Vagina (tissue), 2 donors: ENCODE data around the gene RYR3. TPM values are rescaled to one million over a fixed set of nuclear protein-coding genes. Genes with fewer than 3 reads are reported as not detected.
A peak's percentile ranks its signal among the peaks of the same experiment; 100 is the strongest.

Experiments
- DNase-seq, 2 donors: peaks; one replicate each; pipeline ENCODE4 v3.0.0-alpha.2; 2017; ENCODE audit errors: extremely low spot score in 2 of 2
- H3K27ac ChIP-seq: fragments of 200-600 bp; sonication (generic); one replicate; pipeline ENCODE4 v1.5.1; 2019
- H3K27me3 ChIP-seq: fragments of 200-600 bp; sonication (generic); one replicate; pipeline ENCODE4 v1.5.1; 2019
- H3K36me3 ChIP-seq, 2 donors: fragments of 200-600 bp; sonication (generic); one replicate each; pipeline ENCODE4 v1.5.1; 2017 to 2019
- H3K4me1 ChIP-seq: fragments of 200-600 bp; sonication (generic); one replicate; pipeline ENCODE4 v1.5.1; 2019
- H3K4me3 ChIP-seq, 2 donors: fragments of 200-600 bp; sonication (generic); 1 replicate in 1 of 2; 2 replicates in 1 of 2; pipeline ENCODE4 v1.5.1; 2016 to 2019
- H3K9me3 ChIP-seq: fragments of 200-600 bp; sonication (generic); one replicate; pipeline ENCODE4 v1.5.1; 2019
- CTCF ChIP-seq, 3 experiments: fragments of 450-650 bp in 2 of 3; fragments of 200-600 bp in 1 of 3; sonication (generic) in 1 of 3; IDR thresholded peaks; one replicate each; pipeline ENCODE4 v1.5.1; 2017 to 2019; ENCODE audit warnings: antibody characterized with exemption in 3 of 3, mild to moderate bottlenecking in 2 of 3, moderate library complexity in 2 of 3
- POLR2A ChIP-seq, 2 donors: fragments of 450-650 bp; IDR thresholded peaks; one replicate each; pipeline ENCODE4 v1.6.1; 2017; ENCODE audit warnings: antibody characterized with exemption in 2 of 2, mild to moderate bottlenecking in 2 of 2, moderate library complexity in 2 of 2
- POLR2AphosphoS5 ChIP-seq, 2 donors: sonication (generic); formaldehyde crosslinking; IDR thresholded peaks; one replicate each; pipeline ENCODE4 v1.9.0; 2017; ENCODE audit warnings: antibody characterized with exemption in 2 of 2, mild to moderate bottlenecking in 2 of 2, low read depth in 1 of 2; ENCODE audit not compliant: insufficient read depth in 1 of 2
- intact Hi-C: fragments of 100-400 bp; cut with DNase I; formaldehyde crosslinking; loops from one replicate; pipeline ENCODE4 v1.15.1; 2023
- total RNA-seq: library from RNA; depleted of rRNA; stranded (reverse); fragments of >200 nt; gene quantifications from one replicate; pipeline ENCODE4 v1.2.3, GENCODE V29; 2016

RYR3 gene
- total RNA-seq, 1 donor from 2014 or later, result 16.5 TPM

- Histone ChIP-seq H3K27ac (no peak overlapping the region), H3K27me3 (no peaks in the 10 kb centered on the region), H3K4me3 (no peak overlapping the region), H3K36me3 (no peaks in the 10 kb centered on the region), H3K9me3 (no peaks in the 10 kb centered on the region), H3K4me1 (no peaks in the 10 kb centered on the region)
- intact Hi-C loops, result no loop called here
- no peak for DNase-seq
- no peak for TF ChIP-seq CTCF (IDR thresholded peaks at IDR 0.05)
- no peak for TF ChIP-seq POLR2AphosphoS5 (IDR thresholded peaks at IDR 0.05; ENCODE audit: insufficient read depth in 1 of 2, low read depth in 1 of 2)
- TF ChIP-seq POLR2A (IDR thresholded peaks at IDR 0.05), result no peak
These were observed 150.9 kb downstream of the RYR3 start for GRCh38 chr15:33461671-33462070.

GRCh38 chr15:33467146-33467815 is 156.5 kb downstream of the RYR3 start:
- intact Hi-C loops, result no loop called here
- DNase-seq, result peak in 1 of 2 donors; percentile 27
- Histone ChIP-seq H3K4me3 (no peak overlapping the region), H3K4me1 (no peaks in the 10 kb centered on the region), H3K9me3 (no peaks in the 10 kb centered on the region), H3K36me3 (no peaks in the 10 kb centered on the region), H3K27ac (no peak overlapping the region), H3K27me3 (no peaks in the 10 kb centered on the region)
- TF ChIP-seq POLR2AphosphoS5 (IDR thresholded peaks at IDR 0.05; ENCODE audit: insufficient read depth in 1 of 2, low read depth in 1 of 2), result no peak
- no peak for TF ChIP-seq CTCF (IDR thresholded peaks at IDR 0.05)
- TF ChIP-seq POLR2A (IDR thresholded peaks at IDR 0.05), result no peak

- TF ChIP-seq CTCF (IDR thresholded peaks at IDR 0.05), result no peak
- TF ChIP-seq POLR2AphosphoS5 (IDR thresholded peaks at IDR 0.05; ENCODE audit: insufficient read depth in 1 of 2, low read depth in 1 of 2), result no peak
- no peak for TF ChIP-seq POLR2A (IDR thresholded peaks at IDR 0.05)
- Histone ChIP-seq H3K9me3 (no peaks in the 10 kb centered on the region), H3K4me1 (no peaks in the 10 kb centered on the region), H3K27ac (no peak overlapping the region), H3K4me3 (no peak overlapping the region), H3K36me3 (no peaks in the 10 kb centered on the region), H3K27me3 (no peaks in the 10 kb centered on the region)
- intact Hi-C loops, result loop anchor here (2.0 kb wide), 1 partner anchor 69 kb away; no protein-coding TSS in a partner anchor
- peak in 1 of 2 donors; percentile 29 for DNase-seq
These were observed 157.0 kb downstream of the RYR3 start for GRCh38 chr15:33467816-33468163.

GRCh38 chr15:33468740-33469139 is 158.0 kb downstream of the RYR3 start:
- intact Hi-C loops, result loop anchor here (2.0 kb wide), 1 partner anchor 70 kb away; no protein-coding TSS in a partner anchor
- TF ChIP-seq POLR2AphosphoS5 (IDR thresholded peaks at IDR 0.05; ENCODE audit: insufficient read depth in 1 of 2, low read depth in 1 of 2), result no peak
- no peak for TF ChIP-seq POLR2A (IDR thresholded peaks at IDR 0.05)
- no peak for TF ChIP-seq CTCF (IDR thresholded peaks at IDR 0.05)
- peak in 1 of 2 donors; percentile 6 for DNase-seq
- Histone ChIP-seq H3K4me3 (no peak overlapping the region), H3K27me3 (no peaks in the 10 kb centered on the region), H3K36me3 (no peaks in the 10 kb centered on the region), H3K9me3 (no peaks in the 10 kb centered on the region), H3K27ac (no peak overlapping the region), H3K4me1 (no peaks in the 10 kb centered on the region)

- Histone ChIP-seq H3K27me3 (no peaks in the 10 kb centered on the region), H3K36me3 (no peaks in the 10 kb centered on the region), H3K9me3 (no peaks in the 10 kb centered on the region), H3K27ac (no peak overlapping the region), H3K4me1 (no peaks in the 10 kb centered on the region), H3K4me3 (no peak overlapping the region)
- TF ChIP-seq POLR2A (IDR thresholded peaks at IDR 0.05), result no peak
- TF ChIP-seq CTCF (IDR thresholded peaks at IDR 0.05), result no peak
- no peak for DNase-seq
- intact Hi-C loops, result no loop called here
These were observed 162.2 kb downstream of the RYR3 start for GRCh38 chr15:33473005-33473404.
